ENCODE measurements around the gene TCF4.

TCF4 gene

DNA sequence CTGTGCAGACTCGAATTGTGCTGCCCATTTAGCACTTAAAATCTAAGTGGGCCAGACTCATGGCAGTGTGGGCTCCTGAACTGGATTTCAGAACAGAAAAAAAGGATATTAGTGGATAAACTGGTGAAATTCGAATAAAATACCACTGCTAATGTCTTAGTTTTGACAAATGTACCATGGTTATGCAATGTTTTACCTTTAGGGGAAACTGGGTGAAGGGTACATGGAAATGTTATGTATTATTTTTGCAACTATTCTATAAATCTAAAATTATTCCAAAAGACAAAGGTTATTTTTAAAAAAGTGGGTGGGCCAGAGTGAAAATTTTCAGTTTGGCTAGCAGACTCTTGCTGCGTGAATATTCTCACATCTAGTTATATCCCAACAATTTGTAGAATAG, 368.2 kb downstream of the TCF4 start:
- DNase-seq (ENCODE audit: low read depth in 1 of 2, low spot score in 1 of 2), result no peak
- TF ChIP-seq, protein P1, sequence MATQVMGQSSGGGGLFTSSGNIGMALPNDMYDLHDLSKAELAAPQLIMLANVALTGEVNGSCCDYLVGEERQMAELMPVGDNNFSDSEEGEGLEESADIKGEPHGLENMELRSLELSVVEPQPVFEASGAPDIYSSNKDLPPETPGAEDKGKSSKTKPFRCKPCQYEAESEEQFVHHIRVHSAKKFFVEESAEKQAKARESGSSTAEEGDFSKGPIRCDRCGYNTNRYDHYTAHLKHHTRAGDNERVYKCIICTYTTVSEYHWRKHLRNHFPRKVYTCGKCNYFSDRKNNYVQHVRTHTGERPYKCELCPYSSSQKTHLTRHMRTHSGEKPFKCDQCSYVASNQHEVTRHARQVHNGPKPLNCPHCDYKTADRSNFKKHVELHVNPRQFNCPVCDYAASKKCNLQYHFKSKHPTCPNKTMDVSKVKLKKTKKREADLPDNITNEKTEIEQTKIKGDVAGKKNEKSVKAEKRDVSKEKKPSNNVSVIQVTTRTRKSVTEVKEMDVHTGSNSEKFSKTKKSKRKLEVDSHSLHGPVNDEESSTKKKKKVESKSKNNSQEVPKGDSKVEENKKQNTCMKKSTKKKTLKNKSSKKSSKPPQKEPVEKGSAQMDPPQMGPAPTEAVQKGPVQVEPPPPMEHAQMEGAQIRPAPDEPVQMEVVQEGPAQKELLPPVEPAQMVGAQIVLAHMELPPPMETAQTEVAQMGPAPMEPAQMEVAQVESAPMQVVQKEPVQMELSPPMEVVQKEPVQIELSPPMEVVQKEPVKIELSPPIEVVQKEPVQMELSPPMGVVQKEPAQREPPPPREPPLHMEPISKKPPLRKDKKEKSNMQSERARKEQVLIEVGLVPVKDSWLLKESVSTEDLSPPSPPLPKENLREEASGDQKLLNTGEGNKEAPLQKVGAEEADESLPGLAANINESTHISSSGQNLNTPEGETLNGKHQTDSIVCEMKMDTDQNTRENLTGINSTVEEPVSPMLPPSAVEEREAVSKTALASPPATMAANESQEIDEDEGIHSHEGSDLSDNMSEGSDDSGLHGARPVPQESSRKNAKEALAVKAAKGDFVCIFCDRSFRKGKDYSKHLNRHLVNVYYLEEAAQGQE (IDR thresholded peaks at IDR 0.05; ENCODE audit: insufficient replicate concordance, low read depth), result no peak
- TF ChIP-seq POLR2AphosphoS5 (IDR thresholded peaks at IDR 0.05; ENCODE audit: low read depth) (no peak), SPI1 (IDR thresholded peaks at IDR 0.05; ENCODE audit: borderline replicate concordance, low read depth) (no peak), GABPA (IDR thresholded peaks at IDR 0.05; ENCODE audit: low read depth) (no peak)
- TF ChIP-seq, protein P2, sequence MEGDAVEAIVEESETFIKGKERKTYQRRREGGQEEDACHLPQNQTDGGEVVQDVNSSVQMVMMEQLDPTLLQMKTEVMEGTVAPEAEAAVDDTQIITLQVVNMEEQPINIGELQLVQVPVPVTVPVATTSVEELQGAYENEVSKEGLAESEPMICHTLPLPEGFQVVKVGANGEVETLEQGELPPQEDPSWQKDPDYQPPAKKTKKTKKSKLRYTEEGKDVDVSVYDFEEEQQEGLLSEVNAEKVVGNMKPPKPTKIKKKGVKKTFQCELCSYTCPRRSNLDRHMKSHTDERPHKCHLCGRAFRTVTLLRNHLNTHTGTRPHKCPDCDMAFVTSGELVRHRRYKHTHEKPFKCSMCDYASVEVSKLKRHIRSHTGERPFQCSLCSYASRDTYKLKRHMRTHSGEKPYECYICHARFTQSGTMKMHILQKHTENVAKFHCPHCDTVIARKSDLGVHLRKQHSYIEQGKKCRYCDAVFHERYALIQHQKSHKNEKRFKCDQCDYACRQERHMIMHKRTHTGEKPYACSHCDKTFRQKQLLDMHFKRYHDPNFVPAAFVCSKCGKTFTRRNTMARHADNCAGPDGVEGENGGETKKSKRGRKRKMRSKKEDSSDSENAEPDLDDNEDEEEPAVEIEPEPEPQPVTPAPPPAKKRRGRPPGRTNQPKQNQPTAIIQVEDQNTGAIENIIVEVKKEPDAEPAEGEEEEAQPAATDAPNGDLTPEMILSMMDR (IDR thresholded peaks at IDR 0.05; ENCODE audit: insufficient read depth, low read length), result no peak
- Histone ChIP-seq H3K27ac (replicated peaks) (no peak overlapping the region), H3K27me3 (ENCODE audit: insufficient read depth, poor library complexity, severe bottlenecking) (no peaks in the 10 kb centered on the region), H3K4me3 (replicated peaks; ENCODE audit: insufficient read depth, low read length) (no peak overlapping the region)

DNA sequence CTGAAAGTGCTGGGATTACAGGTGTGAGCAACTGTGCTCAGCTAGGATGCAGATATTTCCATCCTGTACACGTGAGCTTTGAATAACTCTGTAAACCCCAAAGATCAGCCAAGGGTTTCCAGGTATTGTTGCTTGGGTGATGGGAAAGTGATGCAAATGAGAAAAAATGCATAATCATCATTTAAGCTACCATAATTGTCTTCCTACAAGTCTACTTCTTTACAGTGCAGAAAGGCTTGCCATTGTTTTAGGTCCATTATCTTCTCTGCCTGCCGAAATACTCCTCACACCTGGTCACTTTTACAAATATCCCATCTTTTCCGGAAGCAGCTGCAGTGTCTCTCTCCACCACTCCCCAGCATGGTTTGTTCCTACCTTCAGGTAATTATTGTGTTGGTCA, 368.9 kb downstream of the TCF4 start:
- no peak overlapping the region for H3K4me3 ChIP-seq (replicated peaks; ENCODE audit: insufficient read depth, low read length)
- H3K27me3 ChIP-seq (ENCODE audit: insufficient read depth, poor library complexity, severe bottlenecking), result no peaks in the 10 kb centered on the region
- TF ChIP-seq GABPA (IDR thresholded peaks at IDR 0.05; ENCODE audit: low read depth) (no peak), SPI1 (IDR thresholded peaks at IDR 0.05; ENCODE audit: borderline replicate concordance, low read depth) (no peak), POLR2AphosphoS5 (IDR thresholded peaks at IDR 0.05; ENCODE audit: low read depth) (no peak)
- TF ChIP-seq, protein P1 (IDR thresholded peaks at IDR 0.05; ENCODE audit: insufficient replicate concordance, low read depth), result no peak
- TF ChIP-seq, protein P2 (IDR thresholded peaks at IDR 0.05; ENCODE audit: insufficient read depth, low read length), result no peak
- H3K27ac ChIP-seq (replicated peaks), result no peak overlapping the region
- no peak for DNase-seq (ENCODE audit: low read depth in 1 of 2, low spot score in 1 of 2)

DNA sequence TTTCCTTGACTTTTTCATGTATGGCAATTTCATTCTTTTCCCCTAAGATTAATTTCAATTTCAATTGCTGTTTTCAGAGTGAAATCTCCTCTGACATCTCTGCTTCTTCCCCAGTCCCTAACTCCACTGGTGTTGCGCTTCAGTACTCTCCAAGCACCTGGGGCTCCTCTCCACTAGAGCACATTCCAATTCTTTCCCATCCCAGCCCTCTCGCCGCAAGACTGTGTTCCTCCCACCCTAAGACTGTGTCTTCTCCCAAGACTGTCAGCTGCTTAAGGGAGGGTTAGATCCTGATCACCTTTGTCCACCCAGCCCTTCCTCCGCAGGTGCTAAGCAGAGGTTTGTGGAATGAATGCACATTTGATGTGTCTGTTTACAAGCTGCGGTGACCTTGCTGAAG, 373.0 kb downstream of the TCF4 start:
- H3K27me3 ChIP-seq (ENCODE audit: insufficient read depth, poor library complexity, severe bottlenecking), result peaks cover 3% of the 10 kb centered on the region
- DNase-seq (ENCODE audit: low read depth in 1 of 2, low spot score in 1 of 2), result no peak
- no peak overlapping the region for H3K4me3 ChIP-seq (replicated peaks; ENCODE audit: insufficient read depth, low read length)
- H3K27ac ChIP-seq (replicated peaks), result no peak overlapping the region
- TF ChIP-seq GABPA (IDR thresholded peaks at IDR 0.05; ENCODE audit: low read depth), result no peak

DNA sequence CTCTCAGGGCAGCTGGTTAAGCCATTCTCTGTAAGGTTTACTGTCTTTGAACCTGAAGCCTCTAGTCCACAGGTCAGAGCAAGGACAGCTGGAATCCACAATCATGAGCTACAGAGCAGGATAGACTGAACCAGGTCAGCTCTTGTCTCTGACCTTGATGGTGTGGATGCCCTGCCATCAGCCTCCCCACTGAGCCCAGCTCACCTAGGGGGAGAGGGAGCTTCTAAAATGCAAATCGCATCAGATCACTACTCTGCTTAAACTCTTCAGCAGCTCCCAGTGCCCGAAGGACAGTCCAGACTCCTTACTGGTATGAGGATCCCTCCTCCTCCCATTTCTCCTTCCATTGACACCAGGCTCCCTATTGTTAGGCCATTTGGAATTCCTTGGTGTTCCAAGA, 373.5 kb downstream of the TCF4 start:
- Histone ChIP-seq H3K27me3 (ENCODE audit: insufficient read depth, poor library complexity, severe bottlenecking) (peaks cover 3% of the 10 kb centered on the region), H3K4me3 (replicated peaks; ENCODE audit: insufficient read depth, low read length) (no peak overlapping the region), H3K27ac (replicated peaks) (no peak overlapping the region)
- TF ChIP-seq POLR2AphosphoS5 (IDR thresholded peaks at IDR 0.05; ENCODE audit: low read depth), result no peak
- TF ChIP-seq, protein P1 (IDR thresholded peaks at IDR 0.05; ENCODE audit: insufficient replicate concordance, low read depth), result no peak
- TF ChIP-seq SPI1 (IDR thresholded peaks at IDR 0.05; ENCODE audit: borderline replicate concordance, low read depth), result no peak
- TF ChIP-seq GABPA (IDR thresholded peaks at IDR 0.05; ENCODE audit: low read depth), result no peak
- TF ChIP-seq, protein P2 (IDR thresholded peaks at IDR 0.05; ENCODE audit: insufficient read depth, low read length), result no peak
- no peak for DNase-seq (ENCODE audit: low read depth in 1 of 2, low spot score in 1 of 2)

All from HL-60 (cell line).